DOHH2 (cell line): ENCODE results near the gene DNAH3.

ENCODE experiments used
- EZH2phosphoT487 ChIP-seq: fragments of 200-600 bp; sonication (generic); IDR thresholded peaks from 2 replicates; pipeline ENCODE4 v1.6.1; 2017; ENCODE audit warnings: borderline replicate concordance, mild to moderate bottlenecking, antibody characterized with exemption, low read length, moderate library complexity, mixed read lengths
- TF ChIP-seq, protein P1 (sequence below): fragments of 200-600 bp; sonication (generic); IDR thresholded peaks from one replicate; pipeline ENCODE4 v1.5.1; 2014; ENCODE audit warnings: antibody characterized with exemption, mild to moderate bottlenecking, low read depth, low read length; ENCODE audit not compliant: poor library complexity, severe bottlenecking

- TF ChIP-seq, protein P1, sequence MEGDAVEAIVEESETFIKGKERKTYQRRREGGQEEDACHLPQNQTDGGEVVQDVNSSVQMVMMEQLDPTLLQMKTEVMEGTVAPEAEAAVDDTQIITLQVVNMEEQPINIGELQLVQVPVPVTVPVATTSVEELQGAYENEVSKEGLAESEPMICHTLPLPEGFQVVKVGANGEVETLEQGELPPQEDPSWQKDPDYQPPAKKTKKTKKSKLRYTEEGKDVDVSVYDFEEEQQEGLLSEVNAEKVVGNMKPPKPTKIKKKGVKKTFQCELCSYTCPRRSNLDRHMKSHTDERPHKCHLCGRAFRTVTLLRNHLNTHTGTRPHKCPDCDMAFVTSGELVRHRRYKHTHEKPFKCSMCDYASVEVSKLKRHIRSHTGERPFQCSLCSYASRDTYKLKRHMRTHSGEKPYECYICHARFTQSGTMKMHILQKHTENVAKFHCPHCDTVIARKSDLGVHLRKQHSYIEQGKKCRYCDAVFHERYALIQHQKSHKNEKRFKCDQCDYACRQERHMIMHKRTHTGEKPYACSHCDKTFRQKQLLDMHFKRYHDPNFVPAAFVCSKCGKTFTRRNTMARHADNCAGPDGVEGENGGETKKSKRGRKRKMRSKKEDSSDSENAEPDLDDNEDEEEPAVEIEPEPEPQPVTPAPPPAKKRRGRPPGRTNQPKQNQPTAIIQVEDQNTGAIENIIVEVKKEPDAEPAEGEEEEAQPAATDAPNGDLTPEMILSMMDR, result no peak
- TF ChIP-seq EZH2phosphoT487, result no peak
These were observed 77.7 kb downstream of the DNAH3 start for GRCh38 chr16:21072976-21073375.
